Measurements from ENCODE around the gene SRSF5.

Gene SRSF5

GRCh38 chr14:69819607-69820006, 52.7 kb downstream of the SRSF5 start:
- Histone ChIP-seq H3K4me1 (peaks cover 10 to 21% (median 15%) of the 10 kb centered on the region in 10 experiments), H3K36me3 (no peaks in the 10 kb centered on the region)
- peak in 2 of 11 experiments; percentile 24 to 64; a peak in 1 of 22 replicates for TF ChIP-seq Cebpa-rat (IDR thresholded peaks at IDR 0.05)

DNA sequence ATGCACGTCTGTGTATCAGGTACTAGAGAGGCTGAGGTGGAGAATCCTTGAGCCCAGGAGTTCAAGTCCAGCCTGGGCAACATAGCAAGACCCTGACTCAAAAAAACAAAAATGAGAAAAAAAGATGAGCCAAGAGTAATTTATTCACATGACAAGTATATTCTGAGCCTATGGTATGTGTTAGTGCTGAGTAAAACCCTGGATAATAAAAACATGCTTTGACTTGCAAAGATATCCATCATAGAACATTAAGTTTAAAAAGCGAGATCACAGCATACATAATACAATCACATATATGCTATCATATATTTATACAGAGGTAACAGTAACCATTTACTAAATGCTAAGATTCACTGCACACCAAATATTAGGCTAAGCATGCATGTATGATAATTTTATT, 54.0 kb downstream of the SRSF5 start:
- Histone ChIP-seq H3K4me1 (peaks cover 10 to 21% (median 15%) of the 10 kb centered on the region in 10 experiments), H3K9me3 (replicated peaks in 1 of 11) (peaks cover 0 to 12% (median 7%) of the 10 kb centered on the region in 11 experiments; a peak in 15 of 22 replicates), H3K27ac (no peak overlapping the region), H3K36me3 (no peaks in the 10 kb centered on the region), H3K27me3 (no peaks in the 10 kb centered on the region), H4K20me1 (no peaks in the 10 kb centered on the region), H3K4me2 (no peak overlapping the region), H3K9ac (no peak overlapping the region), H3K4me3 (no peak overlapping the region)
- TF ChIP-seq Cebpa-rat (IDR thresholded peaks at IDR 0.05): no peak

More at GRCh38 chr14:69819607-69820006, 52.7 kb downstream of the SRSF5 start:
- peak overlapping the region in 1 of 11 experiments; percentile 6; a peak in 1 of 22 replicates for H3K27ac ChIP-seq
- peak overlapping the region; percentile 37 to 85 (median 75); a peak in 21 of 22 replicates for H3K4me2 ChIP-seq
- no peaks in the 10 kb centered on the region for H3K27me3 ChIP-seq
- no peaks in the 10 kb centered on the region for H3K9me3 ChIP-seq (replicated peaks in 1 of 11)
- H3K9ac ChIP-seq: no peak overlapping the region
- no peak overlapping the region for H3K4me3 ChIP-seq
- no peaks in the 10 kb centered on the region for H4K20me1 ChIP-seq
